SH-SY5Y (cell line): ENCODE results near the gene RAB30.

Experiments used
- GATA2 ChIP-seq: IDR thresholded peaks from 2 replicates; pipeline ENCODE4 v1.6.1; 2011; ENCODE audit warnings: mild to moderate bottlenecking, low read depth, low read length
- GATA3 ChIP-seq: IDR thresholded peaks from 2 replicates; pipeline ENCODE4 v1.6.1; 2011; ENCODE audit warnings: low read depth, mild to moderate bottlenecking, low read length, moderate library complexity

GRCh38 chr11:82927264-82927880 lies 144.3 kb downstream of the RAB30 start:
- TF ChIP-seq GATA2 (no peak), GATA3 (no peak)
